ENCODE measurements around the gene PIK3AP1. TPM values are rescaled to one million over a fixed set of nuclear protein-coding genes. Genes with fewer than 3 reads are reported as not detected.

The PIK3AP1 gene
- total RNA-seq = not detected in 2 replicates

GRCh38 chr10:96720422-96721206 lies at the start of gene PIK3AP1:
Gene PIK3AP1, minus strand, starts transcription at chr10:96720514. Its CDS starts 120 bp downstream, at chr10:96720394.

GRCh38 chr10:96586419-96587263 lies 133.7 kb downstream of the PIK3AP1 start, which contains the start of gene TM9SF3:
Gene TM9SF3, minus strand, starts transcription at chr10:96587012. Its CDS starts 177 bp downstream, at chr10:96586835.

Other genes starting within 250 kb of the PIK3AP1 start
- under 0.01 TPM in 1 of 2 replicates, not detected in the other for gene TLL2, start 206.6 kb downstream of the PIK3AP1 start, total RNA-seq
- gene TM9SF3, start 133.5 kb downstream of the PIK3AP1 start, total RNA-seq = 42.1 and 44.2 TPM in 2 replicates
- 5.2 and 6.1 TPM in 2 replicates for gene LCOR, start 111.8 kb upstream of the PIK3AP1 start, total RNA-seq